NCI-H2081 treated with DMSO at 0.1 percent for 48 hours (cell line): ENCODE data around the gene ZBTB25.
A peak's percentile ranks its signal among the peaks of the same experiment; 100 is the strongest.
"Not testable (repeated sequence)": the region's sequence is repeated elsewhere in the genome, so short reads cannot be mapped to it uniquely, and the experiment has no call there.

Source experiments
- DNase-seq: peaks from one replicate; lab custom pipeline; 2025; lab: John Stamatoyannopoulos, UW

ZBTB25 gene

DNA sequence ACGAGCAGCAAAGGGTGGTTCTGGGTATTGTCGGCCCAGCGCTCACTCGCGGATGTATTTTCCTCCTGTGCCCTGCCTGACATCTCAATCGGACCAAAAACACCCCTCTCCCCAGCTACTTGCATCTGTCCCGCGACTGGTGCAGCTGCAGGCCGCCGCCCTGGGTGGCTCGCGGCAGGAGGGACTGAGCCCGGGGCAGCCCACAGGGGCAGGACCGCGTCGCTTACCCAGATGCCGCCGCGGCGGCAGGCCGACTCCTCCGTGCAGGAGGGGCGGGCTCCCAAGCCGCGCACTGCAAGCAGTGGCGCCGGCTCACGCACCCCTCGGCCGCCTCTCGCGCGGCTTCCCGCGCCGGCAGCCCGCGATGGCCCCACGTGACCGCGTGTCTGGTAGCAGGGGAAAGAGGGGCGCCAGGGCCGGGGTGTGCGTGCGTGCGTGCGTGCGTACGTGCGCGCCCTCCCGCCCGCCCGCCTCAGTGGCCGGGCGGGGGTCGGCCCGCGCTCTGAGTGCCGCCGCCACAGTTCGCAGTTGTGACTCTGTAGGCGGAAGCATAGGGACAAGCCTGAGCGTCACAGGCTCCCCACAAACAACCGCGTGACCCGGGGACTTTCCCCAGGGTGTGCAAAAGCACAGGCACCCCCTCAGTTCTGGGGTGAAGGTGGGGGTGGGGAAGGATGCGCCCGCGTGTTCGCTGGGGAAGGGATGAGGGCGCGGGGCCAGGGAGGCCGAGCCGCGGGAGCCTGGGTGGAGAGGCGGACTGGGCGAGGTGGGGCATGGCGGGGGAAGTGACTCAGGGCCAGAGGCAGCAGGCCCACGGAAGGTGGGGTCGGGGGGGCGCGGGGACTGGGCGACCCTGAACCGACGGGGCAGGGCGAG, at the start of gene ZBTB25:
Gene ZBTB25, minus strand, starts transcription at position 405 of the 876 bp plus-strand sequence. CDS start 13,305 bp downstream, outside the sequence.
- DNase-seq = peak; percentile 51

- no peak for DNase-seq
These were observed 47.1 kb upstream of the ZBTB25 start for GRCh38 chr14:64550621-64551333.

- peak; percentile 40 for DNase-seq
These were observed 46.4 kb upstream of the ZBTB25 start, which contains the start of gene PPP1R36 for GRCh38 chr14:64549791-64550620. TSS of gene PPP1R36 (plus strand) at chr14:64549961. CDS start at chr14:64549998, 37 bp downstream.

GRCh38 chr14:64549016-64549415, 45.4 kb upstream of the ZBTB25 start:
- no peak for DNase-seq

DNA sequence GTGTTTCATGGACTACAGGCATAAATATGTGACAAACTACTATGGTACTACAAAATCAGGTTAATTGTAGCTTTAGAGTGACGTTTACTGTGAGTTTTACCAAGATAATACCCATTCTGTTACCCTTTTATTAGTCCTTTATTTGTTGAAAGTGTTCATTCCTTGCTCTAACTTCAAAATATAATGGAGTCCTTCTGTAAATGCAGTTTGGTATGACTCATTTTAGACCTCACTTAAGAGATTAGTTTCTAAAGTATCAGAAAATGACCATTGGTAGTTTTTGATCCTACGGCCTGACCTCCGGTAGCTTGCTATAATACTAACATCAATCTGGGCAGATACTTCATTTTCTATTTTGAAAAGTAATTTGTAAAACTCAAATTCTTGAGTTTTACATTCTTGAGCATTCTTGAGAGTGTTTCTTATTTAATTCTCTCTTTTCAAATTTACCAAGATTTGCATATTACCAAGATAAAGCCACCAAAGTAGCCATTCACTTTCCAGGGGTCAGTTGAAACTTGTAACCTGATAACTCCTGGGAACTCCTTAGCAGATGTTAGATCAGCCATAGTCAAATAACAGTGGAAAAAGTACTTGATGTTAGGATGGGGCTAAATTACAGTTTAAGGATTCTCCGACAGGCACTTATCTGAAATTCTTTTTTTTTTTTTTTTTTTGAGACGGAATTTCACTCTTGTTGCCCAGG, 41.1 kb upstream of the ZBTB25 start:
- DNase-seq = no peak

GRCh38 chr14:64542836-64543201, 39.2 kb upstream of the ZBTB25 start:
- DNase-seq = no peak

- DNase-seq = no peak
These were observed 38.6 kb upstream of the ZBTB25 start for GRCh38 chr14:64541972-64542835.

- DNase-seq = no peak
These were observed 37.8 kb upstream of the ZBTB25 start for GRCh38 chr14:64541261-64541971.

GRCh38 chr14:64540208-64541202, 36.9 kb upstream of the ZBTB25 start, which contains the start of gene HSPA2:
TSS of gene HSPA2 (plus strand) at chr14:64540741. CDS start at chr14:64540850, 109 bp downstream.
- DNase-seq = peak; percentile 58

- no peak for DNase-seq
These were observed 33.0 kb upstream of the ZBTB25 start for GRCh38 chr14:64536488-64537245.

- DNase-seq = no peak
These were observed 27.9 kb upstream of the ZBTB25 start for GRCh38 chr14:64531567-64531966.

- DNase-seq = no peak
These were observed 21.7 kb upstream of the ZBTB25 start for GRCh38 chr14:64525354-64525753.

GRCh38 chr14:64522591-64523355, 19.1 kb upstream of the ZBTB25 start:
- no peak for DNase-seq

DNA sequence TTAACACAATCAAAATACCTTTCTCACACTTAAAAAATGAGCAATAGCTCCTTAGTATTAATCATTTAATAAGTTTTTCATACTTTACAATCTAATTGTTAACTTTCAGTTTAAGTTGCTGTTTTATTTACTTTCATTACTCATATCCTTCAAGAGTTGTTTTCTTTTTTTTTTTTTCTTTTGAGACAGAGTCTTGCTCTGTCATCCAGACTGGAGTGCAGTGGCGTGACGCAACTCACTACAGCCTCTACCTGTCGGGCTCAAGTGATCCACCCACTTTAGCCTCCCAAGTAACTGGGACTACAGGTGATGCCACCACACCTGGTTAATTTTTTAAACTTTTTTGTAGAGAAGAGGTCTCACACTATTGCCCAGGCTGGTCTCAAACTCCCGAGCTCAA, 17.1 kb upstream of the ZBTB25 start:
- DNase-seq = no peak

GRCh38 chr14:64518229-64518628, 14.6 kb upstream of the ZBTB25 start:
- no peak for DNase-seq

- not testable (repeated sequence) for DNase-seq
These were observed 14.0 kb upstream of the ZBTB25 start for GRCh38 chr14:64517667-64518066.

DNA sequence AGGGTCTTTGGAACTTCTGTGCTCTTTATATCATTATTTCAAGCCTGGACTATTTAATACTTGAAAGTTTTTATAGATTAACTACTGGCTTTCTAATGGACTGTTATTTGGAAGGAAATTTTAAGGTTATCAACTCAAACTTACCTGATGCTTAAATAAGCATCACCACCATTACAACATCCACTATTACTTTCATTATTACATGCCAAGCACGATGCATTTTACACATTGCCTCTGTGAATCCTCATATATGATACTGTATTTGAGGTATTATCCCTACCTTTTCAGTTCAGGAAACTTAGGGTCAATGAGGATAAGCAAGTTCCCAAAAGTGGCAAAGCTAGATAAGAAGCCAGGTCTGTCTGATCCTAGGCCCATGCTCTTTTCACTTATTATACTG, 13.3 kb upstream of the ZBTB25 start:
- DNase-seq = no peak
